SK-N-SH (cell line): ENCODE measurements around the gene DLX4. TPM values are rescaled to one million over a fixed set of nuclear protein-coding genes. Genes with fewer than 3 reads are reported as not detected.

Experiments
- CTCF ChIA-PET: fragments of 300-600, 350-600 bp; formaldehyde crosslinking; extraction: SDS; loops from one replicate; lab custom pipeline; 2021; lab: Yijun Ruan, JAX
- POLR2A ChIA-PET: fragments of 350-600 bp; sonication (Branson Sonifier 250); formaldehyde crosslinking; extraction: SDS; loops from one replicate; lab custom pipeline; 2020; ENCODE audit warnings: antibody characterized with exemption, inconsistent platforms; lab: Yijun Ruan, JAX
- DNase-seq: peaks from one replicate; pipeline ENCODE4 v3.0.0; 2012
- H2AFZ ChIP-seq: fragments of 200-600 bp; sonication (generic); 2 replicates; pipeline ENCODE4 v1.8.1; 2016; ENCODE audit warnings: antibody characterized with exemption, mild to moderate bottlenecking, low read depth
- H3F3A ChIP-seq: fragments of 200-600 bp; sonication (generic); replicated peaks from 2 replicates; pipeline ENCODE3; 2016; ENCODE audit warnings: antibody characterized with exemption, mild to moderate bottlenecking; ENCODE audit not compliant: insufficient read depth
- H3K27ac ChIP-seq, 2 experiments: fragments of 200-500 bp in 1 of 2; fragments of 200-600 bp in 1 of 2; sonication (Bioruptor generic) in 1 of 2; sonication (generic), shearing (Covaris generic) in 1 of 2; 2 replicates each; pipeline versions ENCODE4 v1.5.1 to v1.6.1; 2014 to 2016; ENCODE audit warnings: low read depth in 2 of 2, inconsistent platforms in 1 of 2, low read length in 1 of 2, mild to moderate bottlenecking in 1 of 2, mixed read lengths in 1 of 2
- H3K27me3 ChIP-seq: fragments of 200-600 bp; sonication (generic), shearing (Covaris generic); 2 replicates; pipeline ENCODE4 v1.6.1; 2016; ENCODE audit warnings: mixed run types; ENCODE audit not compliant: insufficient read depth
- H3K36me3 ChIP-seq, 2 experiments: fragments of 200-500 bp in 1 of 2; fragments of 200-600 bp in 1 of 2; sonication (Bioruptor generic) in 1 of 2; sonication (generic) in 1 of 2; replicated peaks in 1 of 2; 2 replicates each; pipeline versions ENCODE3 to v1.5.1; 2014 to 2016; ENCODE audit warnings: low read length in 1 of 2, mild to moderate bottlenecking in 1 of 2; ENCODE audit not compliant: insufficient read depth in 2 of 2, control insufficient read depth in 1 of 2
- H3K4me1 ChIP-seq, 2 experiments: fragments of 200-500 bp in 1 of 2; fragments of 200-600 bp in 1 of 2; sonication (Bioruptor generic) in 1 of 2; sonication (generic), shearing (Covaris generic) in 1 of 2; 2 replicates each; pipeline versions ENCODE4 v1.5.1 to v1.6.1; 2014 to 2016; ENCODE audit warnings: low read depth in 1 of 2, low read length in 1 of 2, mixed run types in 1 of 2; ENCODE audit not compliant: insufficient read depth in 2 of 2, control insufficient read depth in 1 of 2
- H3K4me2 ChIP-seq: fragments of 200-600 bp; sonication (generic), shearing (Covaris generic); 2 replicates; pipeline ENCODE4 v1.6.1; 2017; ENCODE audit warnings: mixed run types
- H3K4me3 ChIP-seq, 2 experiments: fragments of 200-500 bp in 1 of 2; fragments of 200-600 bp in 1 of 2; sonication (Bioruptor generic) in 1 of 2; sonication (generic), shearing (Covaris generic) in 1 of 2; 2 replicates each; pipeline versions ENCODE4 v1.5.1 to v1.8.1; 2014 to 2016; ENCODE audit warnings: low read depth in 2 of 2, inconsistent platforms in 1 of 2, low read length in 1 of 2, mild to moderate bottlenecking in 1 of 2, mixed read lengths in 1 of 2, moderate library complexity in 1 of 2
- H3K79me2 ChIP-seq: fragments of 200-600 bp; sonication (generic); 2 replicates; pipeline ENCODE4 v1.8.1; 2017; ENCODE audit warnings: mild to moderate bottlenecking; ENCODE audit not compliant: insufficient read depth
- H3K9ac ChIP-seq: fragments of 200-600 bp; sonication (generic); 2 replicates; pipeline ENCODE4 v1.6.1; 2017; ENCODE audit warnings: mixed run types
- H3K9me2 ChIP-seq: fragments of 200-600 bp; sonication (generic); 2 replicates; pipeline ENCODE4 v1.6.1; 2017; ENCODE audit warnings: mixed run types
- H3K9me3 ChIP-seq: fragments of 200-600 bp; sonication (generic); 2 replicates; pipeline ENCODE4 v1.6.1; 2017; ENCODE audit warnings: mixed run types, mild to moderate bottlenecking, moderate library complexity
- H4K20me1 ChIP-seq: fragments of 200-600 bp; sonication (generic); 2 replicates; pipeline ENCODE4 v1.6.1; 2017; ENCODE audit warnings: mild to moderate bottlenecking, mixed run types; ENCODE audit not compliant: insufficient read depth
- EZH2phosphoT487 ChIP-seq: fragments of 200-600 bp; sonication (generic); IDR thresholded peaks from 2 replicates; pipeline ENCODE4 v1.6.1; 2017; ENCODE audit warnings: low read depth, mixed run types, mild to moderate bottlenecking, antibody characterized with exemption, moderate library complexity, borderline replicate concordance
- GABPA ChIP-seq: IDR thresholded peaks from 2 replicates; pipeline ENCODE4 v1.4.0; 2012; ENCODE audit warnings: low read depth, mild to moderate bottlenecking
- GATA2 ChIP-seq: sonication (generic); formaldehyde crosslinking; IDR thresholded peaks from 2 replicates; pipeline ENCODE4 v1.5.0; 2020; ENCODE audit warnings: mild to moderate bottlenecking, missing genetic modification reagents
- RXRA ChIP-seq: IDR thresholded peaks from 2 replicates; pipeline ENCODE4 v1.4.0; 2012; ENCODE audit warnings: low read depth, mild to moderate bottlenecking, borderline replicate concordance
- TEAD4 ChIP-seq: IDR thresholded peaks from 2 replicates; pipeline ENCODE4 v1.4.0; 2012; ENCODE audit warnings: mild to moderate bottlenecking, borderline replicate concordance; ENCODE audit not compliant: insufficient read depth
- YY1 ChIP-seq: IDR thresholded peaks from 2 replicates; pipeline ENCODE4 v1.4.0; 2012; ENCODE audit warnings: low read depth, mild to moderate bottlenecking
- ZBTB33 ChIP-seq: IDR thresholded peaks from 2 replicates; pipeline ENCODE4 v1.4.0; 2012; ENCODE audit warnings: low read depth, borderline replicate concordance
- WGBS: methylation state at CpG from one replicate; pipeline ENCODE4 v1.1.6; 2017; ENCODE audit warnings: low lambda C conversion rate; 5-methylcytosine and 5-hydroxymethylcytosine counted together
- polyA plus RNA-seq, 3 experiments: library from polyadenylated mRNA; depleted of rRNA; stranded (reverse); fragments of >200 nt; gene quantifications; 2 replicates each; pipeline ENCODE4 v1.2.3, GENCODE V29; 2012

Gene DLX4
- polyA plus RNA-seq, 1 of the 3 experiments (the other 2 are of a cell fraction), result 0.10 TPM

GRCh38 chr17:49991409-49991808, 22.4 kb downstream of the DLX4 start:
- Histone ChIP-seq H3K36me3 (no peaks in the 10 kb centered on the region), H3K79me2 (no peaks in the 10 kb centered on the region), H3K9me2 (no peaks in the 10 kb centered on the region), H3F3A (peaks cover 9% of the 10 kb centered on the region), H3K27ac (no peak overlapping the region), H4K20me1 (no peaks in the 10 kb centered on the region; the same call in 1 of the 2 replicates), H3K4me2 (no peak overlapping the region), H2AFZ (no peak overlapping the region), H3K4me3 (no peak overlapping the region), H3K27me3 (peaks cover 100% of the 10 kb centered on the region), H3K4me1 (peaks cover 0 to 2% of the 10 kb centered on the region in 2 experiments; a peak in 1 of 4 replicates), H3K9me3 (no peaks in the 10 kb centered on the region), H3K9ac (no peak overlapping the region)
- no peak for DNase-seq
- TF ChIP-seq EZH2phosphoT487, result no peak
- no peak for TF ChIP-seq TEAD4
- TF ChIP-seq ZBTB33, result no peak
- no peak for TF ChIP-seq YY1
- no peak for TF ChIP-seq RXRA
- no peak for TF ChIP-seq GABPA
- TF ChIP-seq GATA2 (CRISPR knock-in tag), result no peak
- CTCF ChIA-PET, result interaction anchor here (0.9 to 55.0 kb wide), 5 partner anchors 2 to 130 kb away, joined by 3 to 1665 read pairs (median 1225); partner anchors contain the start of genes DLX3, DLX4 and TAC4
- POLR2A ChIA-PET, result no interaction called here
- 28% methylated on average over 13 of the region's 14 CpGs for WGBS

GRCh38 chr17:49992191-49992932, 23.4 kb downstream of the DLX4 start:
- no peak for TF ChIP-seq ZBTB33
- 0 out of 2 replicates have a peak, but pooled peaks have one; percentile 30 for TF ChIP-seq EZH2phosphoT487
- Histone ChIP-seq H3K4me1 (peaks cover 5 to 7% of the 10 kb centered on the region in 2 experiments; a peak in 1 of 4 replicates), H3K4me2 (no peak overlapping the region), H2AFZ (no peak overlapping the region), H3K36me3 (no peaks in the 10 kb centered on the region), H3K9me3 (no peaks in the 10 kb centered on the region), H3K27ac (no peak overlapping the region), H4K20me1 (no peaks in the 10 kb centered on the region; the same call in 1 of the 2 replicates), H3K27me3 (peaks cover 92% of the 10 kb centered on the region), H3K4me3 (no peak overlapping the region), H3K79me2 (no peaks in the 10 kb centered on the region), H3K9ac (no peak overlapping the region), H3F3A (peaks cover 10% of the 10 kb centered on the region), H3K9me2 (no peaks in the 10 kb centered on the region)
- 38% methylated on average over 12 of the region's 13 CpGs for WGBS
- DNase-seq, result peak; percentile 26
- CTCF ChIA-PET, result interaction anchor here (0.8 to 55.0 kb wide), 7 partner anchors 1 to 131 kb away, joined by 3 to 1665 read pairs (median 170); partner anchors contain the start of genes DLX3, DLX4 and TAC4
- POLR2A ChIA-PET, result no interaction called here
